ENCODE measurements around the gene HTATIP2.
"Not testable (repeated sequence)": the region's sequence is repeated elsewhere in the genome, so short reads cannot be mapped to it uniquely, and the experiment has no call there.

HTATIP2 gene

GRCh38 chr11:20369826-20370225, 6.3 kb downstream of the HTATIP2 start:
- DNase-seq (ENCODE audit: low spot score), result no peak
- no peak for TF ChIP-seq CTCF (IDR thresholded peaks at IDR 0.05)

GRCh38 chr11:20372081-20372626, 8.6 kb downstream of the HTATIP2 start:
- no peak overlapping the region for H3K27ac ChIP-seq
- DNase-seq (ENCODE audit: low spot score), result no peak
- no peak overlapping the region for H3K4me3 ChIP-seq
- no peak for TF ChIP-seq CTCF (IDR thresholded peaks at IDR 0.05)

More at GRCh38 chr11:20369826-20370225, 6.3 kb downstream of the HTATIP2 start:
- no peak overlapping the region for H3K27ac ChIP-seq
- no peak overlapping the region for H3K4me3 ChIP-seq

- H3K27ac ChIP-seq, result no peak overlapping the region
- TF ChIP-seq CTCF (IDR thresholded peaks at IDR 0.05), result no peak
- no peak overlapping the region for H3K4me3 ChIP-seq
- no peak for DNase-seq (ENCODE audit: low spot score)
These were observed 9.6 kb downstream of the HTATIP2 start for GRCh38 chr11:20373147-20373546.

- no peak for DNase-seq (ENCODE audit: low spot score)
- Histone ChIP-seq H3K27ac (no peak overlapping the region), H3K4me3 (no peak overlapping the region)
- TF ChIP-seq CTCF (IDR thresholded peaks at IDR 0.05), result no peak
These were observed 10.2 kb downstream of the HTATIP2 start for GRCh38 chr11:20373568-20374209.

- H3K4me3 ChIP-seq, result no peak overlapping the region
- TF ChIP-seq CTCF (IDR thresholded peaks at IDR 0.05), result no peak
- no peak overlapping the region for H3K27ac ChIP-seq
- no peak for DNase-seq (ENCODE audit: low spot score)
These were observed 11.3 kb downstream of the HTATIP2 start for GRCh38 chr11:20374741-20375300.

GRCh38 chr11:20376162-20376730, 12.7 kb downstream of the HTATIP2 start:
- TF ChIP-seq CTCF (IDR thresholded peaks at IDR 0.05), result no peak
- H3K4me3 ChIP-seq, result no peak overlapping the region
- no peak for DNase-seq (ENCODE audit: low spot score)
- no peak overlapping the region for H3K27ac ChIP-seq

- H3K27ac ChIP-seq; DNase-seq (ENCODE audit: low spot score); H3K4me3 ChIP-seq: not testable (repeated sequence)
These were observed 22.5 kb downstream of the HTATIP2 start for GRCh38 chr11:20385996-20386395.
